BJ (cell line): ENCODE data around the gene AKT2. TPM values are rescaled to one million over a fixed set of nuclear protein-coding genes. Genes with fewer than 3 reads are reported as not detected.

Experiments
- CTCF ChIA-PET: fragments of 350-600 bp; formaldehyde crosslinking; extraction: SDS; loops from one replicate; lab custom pipeline; 2021; ENCODE audit warnings: antibody characterized with exemption, inconsistent platforms; lab: Yijun Ruan, JAX
- POLR2A ChIA-PET: fragments of 300-600 bp; sonication (Branson Sonifier 250); formaldehyde crosslinking; extraction: SDS; loops from one replicate; lab custom pipeline; 2021; ENCODE audit warnings: antibody characterized with exemption; lab: Charles Lee
- DNase-seq: peaks from one replicate; pipeline ENCODE4 v3.0.0-alpha.2; 2011; ENCODE audit warnings: low read depth
- H3K27me3 ChIP-seq: 2 replicates; pipeline ENCODE4 v1.6.0; 2011; ENCODE audit warnings: low read length; ENCODE audit not compliant: control insufficient read depth, insufficient read depth
- H3K36me3 ChIP-seq: 2 replicates; pipeline ENCODE4 v1.5.1; 2011; ENCODE audit warnings: low read length; ENCODE audit not compliant: control insufficient read depth, insufficient read depth
- H3K4me3 ChIP-seq: 2 replicates; pipeline ENCODE4 v1.5.1; 2011; ENCODE audit warnings: low read depth, mild to moderate bottlenecking, control low read depth, low read length
- polyA plus RNA-seq: library from polyadenylated mRNA; depleted of rRNA; stranded (reverse); fragments of >200 nt; gene quantifications from 2 replicates; pipeline ENCODE4 v1.2.3, GENCODE V29; 2011
- TF ChIP-seq, protein P1 (sequence below): IDR thresholded peaks from 2 replicates; pipeline ENCODE4 v1.5.1; 2011; ENCODE audit warnings: low read depth, mild to moderate bottlenecking, control low read depth, inconsistent platforms, low read length, moderate library complexity; ENCODE audit not compliant: insufficient read depth

The AKT2 gene
- polyA plus RNA-seq, 1 experiment: 162 TPM

DNA sequence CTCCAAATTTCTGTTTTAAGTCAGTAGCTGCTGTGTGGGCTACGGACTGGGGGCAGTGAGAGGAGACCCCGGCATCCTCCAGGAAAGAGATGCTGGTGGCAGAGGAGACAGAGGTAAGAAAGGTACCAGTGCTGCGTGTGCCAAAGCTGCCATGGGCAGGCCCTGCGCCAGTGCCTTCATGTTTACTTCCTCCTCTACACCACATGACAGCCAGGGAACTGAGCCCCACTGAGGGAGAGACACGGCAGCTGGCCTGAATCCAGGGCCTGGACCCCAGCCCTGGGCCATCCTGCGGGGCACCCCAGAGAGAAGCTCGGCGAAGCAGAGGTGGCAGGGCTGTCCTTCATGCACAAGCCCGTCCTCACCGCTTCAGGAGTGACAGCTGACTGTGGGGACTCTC, 35.9 kb downstream of the AKT2 start:
- ChIA-PET CTCF (no interaction called here), POLR2A (no interaction called here)
- no peak overlapping the region for H3K4me3 ChIP-seq
- no peaks in the 10 kb centered on the region for H3K27me3 ChIP-seq
- peaks cover 12% of the 10 kb centered on the region for H3K36me3 ChIP-seq
- TF ChIP-seq, protein P1, sequence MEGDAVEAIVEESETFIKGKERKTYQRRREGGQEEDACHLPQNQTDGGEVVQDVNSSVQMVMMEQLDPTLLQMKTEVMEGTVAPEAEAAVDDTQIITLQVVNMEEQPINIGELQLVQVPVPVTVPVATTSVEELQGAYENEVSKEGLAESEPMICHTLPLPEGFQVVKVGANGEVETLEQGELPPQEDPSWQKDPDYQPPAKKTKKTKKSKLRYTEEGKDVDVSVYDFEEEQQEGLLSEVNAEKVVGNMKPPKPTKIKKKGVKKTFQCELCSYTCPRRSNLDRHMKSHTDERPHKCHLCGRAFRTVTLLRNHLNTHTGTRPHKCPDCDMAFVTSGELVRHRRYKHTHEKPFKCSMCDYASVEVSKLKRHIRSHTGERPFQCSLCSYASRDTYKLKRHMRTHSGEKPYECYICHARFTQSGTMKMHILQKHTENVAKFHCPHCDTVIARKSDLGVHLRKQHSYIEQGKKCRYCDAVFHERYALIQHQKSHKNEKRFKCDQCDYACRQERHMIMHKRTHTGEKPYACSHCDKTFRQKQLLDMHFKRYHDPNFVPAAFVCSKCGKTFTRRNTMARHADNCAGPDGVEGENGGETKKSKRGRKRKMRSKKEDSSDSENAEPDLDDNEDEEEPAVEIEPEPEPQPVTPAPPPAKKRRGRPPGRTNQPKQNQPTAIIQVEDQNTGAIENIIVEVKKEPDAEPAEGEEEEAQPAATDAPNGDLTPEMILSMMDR: no peak
- DNase-seq: no peak

DNA sequence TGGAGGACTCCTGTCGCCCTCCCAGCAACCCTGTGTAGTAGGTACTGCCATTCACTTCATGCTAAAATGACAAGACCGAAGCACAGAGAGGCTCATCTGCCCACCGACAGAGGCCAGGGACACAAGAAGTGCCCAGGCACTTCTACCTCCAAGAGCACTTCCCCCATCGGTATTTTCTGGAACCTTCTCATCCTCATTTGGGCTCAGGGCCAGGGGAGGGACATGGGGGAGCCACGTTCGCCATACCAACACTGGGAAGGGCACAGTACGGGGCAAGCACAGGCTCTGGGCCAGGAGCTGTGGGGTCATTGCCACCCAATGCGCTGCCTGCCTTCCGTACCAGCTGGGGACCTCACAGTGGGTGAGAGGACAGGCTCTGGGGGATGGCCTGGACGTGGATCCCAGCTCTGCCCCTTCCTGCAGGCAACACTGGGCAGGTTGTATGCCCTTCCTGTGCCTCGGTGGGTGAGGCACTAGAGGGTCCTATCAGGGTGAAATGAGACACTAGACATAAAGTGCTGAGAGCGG, 37.3 kb downstream of the AKT2 start:
- H3K36me3 ChIP-seq: peaks cover 11% of the 10 kb centered on the region
- DNase-seq: no peak
- no peaks in the 10 kb centered on the region for H3K27me3 ChIP-seq
- H3K4me3 ChIP-seq: no peak overlapping the region
- ChIA-PET CTCF (no interaction called here), POLR2A (no interaction called here)
- TF ChIP-seq, protein P1: no peak

DNA sequence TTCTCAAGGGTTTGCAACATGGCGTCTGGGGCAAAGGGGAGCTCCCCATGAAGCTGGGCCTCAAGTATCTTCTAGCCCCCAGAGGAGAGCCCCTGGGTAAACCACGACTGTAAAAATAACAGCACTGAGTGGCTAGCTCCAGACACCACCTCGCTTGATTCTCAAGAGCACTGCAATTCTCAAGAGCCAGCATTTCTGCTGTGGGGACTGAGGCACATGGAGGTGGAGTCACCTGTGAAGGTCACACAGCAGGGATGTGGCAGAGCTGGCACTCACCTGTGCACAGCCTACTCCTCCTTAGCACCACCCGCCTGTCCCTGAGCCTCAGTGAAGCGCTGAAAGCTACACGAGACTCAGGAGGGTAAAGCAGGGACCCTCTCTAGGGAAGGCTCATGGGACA, 38.0 kb downstream of the AKT2 start:
- TF ChIP-seq, protein P1: no peak
- no peak for DNase-seq
- ChIA-PET POLR2A (no interaction called here), CTCF (no interaction called here)
- Histone ChIP-seq H3K27me3 (no peaks in the 10 kb centered on the region), H3K4me3 (no peak overlapping the region), H3K36me3 (peaks cover 14% of the 10 kb centered on the region)

DNA sequence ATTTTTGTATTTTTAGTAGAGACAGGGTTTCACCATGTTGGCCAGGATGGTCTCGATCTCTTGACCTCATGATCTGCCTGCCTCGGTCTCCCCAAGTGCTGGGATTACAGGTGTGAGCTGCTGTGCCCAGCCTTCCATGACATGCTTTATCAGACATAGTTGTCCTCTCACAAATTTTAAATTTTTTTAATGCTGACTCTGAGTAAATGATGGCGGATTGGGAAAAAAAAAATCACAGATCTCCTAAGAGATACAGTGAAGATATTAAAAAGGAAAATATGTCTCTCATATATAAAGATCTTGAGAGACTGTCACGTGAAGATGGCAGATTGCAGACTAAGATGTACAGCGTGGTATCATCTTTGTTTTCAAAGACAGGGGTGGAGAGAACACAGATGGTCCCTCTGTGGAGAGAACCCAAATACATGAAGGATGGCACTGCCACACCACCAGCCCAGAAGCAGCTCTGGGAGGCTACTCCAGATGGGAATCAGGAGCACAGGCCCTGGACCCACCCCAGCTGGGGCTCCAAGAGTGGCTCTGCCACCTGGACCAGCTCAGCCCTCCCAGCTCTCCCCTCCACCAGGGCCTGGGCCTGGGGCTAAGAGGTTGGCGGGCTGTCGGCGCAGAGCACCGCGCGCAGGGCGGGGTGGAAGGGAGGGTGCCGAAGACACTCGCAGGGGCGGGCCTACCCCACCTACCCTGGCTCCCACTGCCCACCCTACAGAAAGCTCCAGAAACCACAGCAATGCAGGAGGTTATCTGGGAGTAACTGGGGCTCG, 38.7 kb downstream of the AKT2 start:
- TF ChIP-seq, protein P1: no peak
- POLR2A ChIA-PET: no interaction called here
- DNase-seq: no peak
- Histone ChIP-seq H3K27me3 (no peaks in the 10 kb centered on the region), H3K36me3 (peaks cover 17% of the 10 kb centered on the region), H3K4me3 (no peak overlapping the region)
- CTCF ChIA-PET: no interaction called here

DNA sequence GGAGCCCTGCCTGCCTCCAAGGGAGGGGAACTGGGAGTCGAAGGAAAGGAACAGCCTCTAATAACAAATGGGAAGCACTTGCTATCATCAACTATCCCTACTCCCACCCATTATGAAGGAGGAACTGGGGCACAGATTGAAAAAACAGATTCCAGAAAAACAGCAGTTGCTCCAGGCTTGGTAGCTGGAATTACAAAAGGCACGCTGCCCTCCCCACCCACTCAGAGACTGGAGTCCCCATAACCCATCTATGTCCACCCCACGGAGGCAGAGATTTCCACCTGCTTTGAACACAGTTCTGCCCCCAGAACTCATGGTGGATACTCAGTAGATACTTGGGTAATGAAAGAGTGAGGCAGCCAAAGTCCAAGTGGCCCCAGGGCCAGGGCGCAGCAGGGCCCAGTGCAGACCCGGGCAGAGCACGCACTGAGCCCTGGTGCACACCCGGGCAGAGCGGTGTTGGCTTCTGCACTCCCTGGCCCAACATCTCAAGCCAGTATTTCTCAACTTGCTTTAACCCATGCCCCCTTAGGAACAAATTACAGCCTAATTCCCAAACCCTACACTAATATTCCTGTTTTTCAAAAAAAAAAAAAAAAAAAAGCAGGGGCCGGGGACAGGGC, 39.5 kb downstream of the AKT2 start:
- peaks cover 21% of the 10 kb centered on the region for H3K36me3 ChIP-seq
- CTCF ChIA-PET: no interaction called here
- TF ChIP-seq, protein P1: no peak
- DNase-seq: no peak
- no peaks in the 10 kb centered on the region for H3K27me3 ChIP-seq
- no peak overlapping the region for H3K4me3 ChIP-seq
- POLR2A ChIA-PET: no interaction called here
